Mesenchymal stem cell (in vitro differentiated cells and primary cell): ENCODE data around the gene SERPINA6.
"Not testable (repeated sequence)": the region's sequence is repeated elsewhere in the genome, so short reads cannot be mapped to it uniquely, and the experiment has no call there.

Experiments
- DNase-seq: peaks from one replicate; pipeline ENCODE4 v3.0.0-alpha.2; 2013
- H2AFZ ChIP-seq: one replicate; pipeline ENCODE4 v1.6.1; 2013; ENCODE audit warnings: low read depth, mild to moderate bottlenecking, control low read depth, inconsistent platforms, low read length, moderate library complexity
- H2AK5ac ChIP-seq: 2 replicates; pipeline ENCODE4 v1.6.1; 2013; ENCODE audit warnings: low read length, moderate library complexity, mild to moderate bottlenecking, inconsistent platforms; ENCODE audit not compliant: severe bottlenecking
- H2BK120ac ChIP-seq: one replicate; pipeline ENCODE4 v1.6.1; 2013; ENCODE audit warnings: low read depth, mild to moderate bottlenecking, inconsistent platforms, low read length, moderate library complexity
- H2BK12ac ChIP-seq, 2 experiments: one replicate each; pipeline ENCODE4 v1.6.1; 2013; ENCODE audit warnings: inconsistent platforms in 2 of 2, low read length in 2 of 2, mild to moderate bottlenecking in 2 of 2, moderate library complexity in 2 of 2, control low read depth in 1 of 2
- H2BK15ac ChIP-seq: one replicate; pipeline ENCODE4 v1.6.1; 2013; ENCODE audit warnings: mild to moderate bottlenecking, low read depth, inconsistent platforms; ENCODE audit not compliant: poor library complexity, severe bottlenecking
- H2BK5ac ChIP-seq: 2 replicates; pipeline ENCODE4 v1.6.1; 2013; ENCODE audit warnings: low read depth, mild to moderate bottlenecking, low read length, control low read depth, inconsistent platforms; ENCODE audit not compliant: poor library complexity, severe bottlenecking
- H3K14ac ChIP-seq, 2 experiments: one replicate each; pipeline ENCODE4 v1.6.1; 2013; ENCODE audit warnings: inconsistent platforms in 2 of 2, low read length in 2 of 2, control low read depth in 1 of 2, mild to moderate bottlenecking in 1 of 2, moderate library complexity in 1 of 2
- H3K18ac ChIP-seq, 2 experiments: one replicate each; pipeline ENCODE4 v1.6.1; 2013; ENCODE audit warnings: inconsistent platforms in 2 of 2, low read length in 2 of 2, control low read depth in 1 of 2, low read depth in 1 of 2, mild to moderate bottlenecking in 1 of 2
- H3K23ac ChIP-seq, 2 experiments: one replicate each; pipeline ENCODE4 v1.6.1; 2013; ENCODE audit warnings: inconsistent platforms in 2 of 2, low read length in 2 of 2, mild to moderate bottlenecking in 2 of 2, moderate library complexity in 2 of 2, control low read depth in 1 of 2
- H3K27ac ChIP-seq: 2 replicates; pipeline ENCODE4 v1.5.1; 2013; ENCODE audit warnings: mild to moderate bottlenecking, moderate library complexity, low read length, control low read depth, inconsistent platforms; ENCODE audit not compliant: poor library complexity, severe bottlenecking
- H3K27me3 ChIP-seq, 2 experiments: 2 replicates each; pipeline versions ENCODE4 v1.6.1 to v1.7.0; 2013; ENCODE audit warnings: low read length in 2 of 2, mild to moderate bottlenecking in 2 of 2, moderate library complexity in 2 of 2, control low read depth in 1 of 2, inconsistent platforms in 1 of 2; ENCODE audit not compliant: control insufficient read depth in 1 of 2, insufficient read depth in 1 of 2
- H3K36me3 ChIP-seq, 2 experiments: 2 replicates each; pipeline versions ENCODE4 v1.6.1 to v1.7.0; 2013; ENCODE audit warnings: low read length in 2 of 2, control low read depth in 1 of 2, inconsistent platforms in 1 of 2, low read depth in 1 of 2, mild to moderate bottlenecking in 1 of 2; ENCODE audit not compliant: insufficient read depth in 2 of 2, control insufficient read depth in 1 of 2
- H3K4ac ChIP-seq, 2 experiments: one replicate each; pipeline ENCODE4 v1.6.1; 2013; ENCODE audit warnings: inconsistent platforms in 2 of 2, low read length in 2 of 2, mild to moderate bottlenecking in 2 of 2, moderate library complexity in 2 of 2, control low read depth in 1 of 2, low read depth in 1 of 2
- H3K4me1 ChIP-seq: 2 replicates; pipeline ENCODE4 v1.6.1; 2013; ENCODE audit warnings: low read depth, low read length, control low read depth; ENCODE audit not compliant: control insufficient read depth, insufficient read depth
- H3K4me2 ChIP-seq: 2 replicates; pipeline ENCODE4 v1.6.1; 2013; ENCODE audit warnings: low read length, mild to moderate bottlenecking, inconsistent platforms; ENCODE audit not compliant: poor library complexity, severe bottlenecking
- H3K4me3 ChIP-seq, 2 experiments: 2 replicates each; pipeline versions ENCODE4 v1.5.1 to v1.7.0; 2013; ENCODE audit warnings: low read length in 2 of 2, mild to moderate bottlenecking in 2 of 2, control low read depth in 1 of 2, low read depth in 1 of 2; ENCODE audit not compliant: insufficient read depth in 1 of 2
- H3K79me1 ChIP-seq: replicated peaks from 2 replicates; pipeline ENCODE4 v1.6.1; 2013; ENCODE audit warnings: mild to moderate bottlenecking, control low read depth, low read length, inconsistent platforms; ENCODE audit not compliant: poor library complexity, severe bottlenecking
- H3K9ac ChIP-seq: 2 replicates; pipeline ENCODE4 v1.7.0; 2013; ENCODE audit warnings: mild to moderate bottlenecking, low read length, moderate library complexity
- H3K9me3 ChIP-seq: 2 replicates; pipeline ENCODE4 v1.7.0; 2013; ENCODE audit warnings: mild to moderate bottlenecking, low read length; ENCODE audit not compliant: control insufficient read depth
- H4K8ac ChIP-seq: one replicate; pipeline ENCODE4 v1.6.1; 2013; ENCODE audit warnings: inconsistent platforms, mild to moderate bottlenecking, low read length, moderate library complexity
- H4K91ac ChIP-seq: one replicate; pipeline ENCODE4 v1.6.1; 2013; ENCODE audit warnings: mild to moderate bottlenecking, low read length, inconsistent platforms
- WGBS: methylation state at CpG from one replicate; pipeline ENCODE4 v1.1.7; 2013; ENCODE audit warnings: mixed read lengths; 5-methylcytosine and 5-hydroxymethylcytosine counted together

Gene SERPINA6

DNA sequence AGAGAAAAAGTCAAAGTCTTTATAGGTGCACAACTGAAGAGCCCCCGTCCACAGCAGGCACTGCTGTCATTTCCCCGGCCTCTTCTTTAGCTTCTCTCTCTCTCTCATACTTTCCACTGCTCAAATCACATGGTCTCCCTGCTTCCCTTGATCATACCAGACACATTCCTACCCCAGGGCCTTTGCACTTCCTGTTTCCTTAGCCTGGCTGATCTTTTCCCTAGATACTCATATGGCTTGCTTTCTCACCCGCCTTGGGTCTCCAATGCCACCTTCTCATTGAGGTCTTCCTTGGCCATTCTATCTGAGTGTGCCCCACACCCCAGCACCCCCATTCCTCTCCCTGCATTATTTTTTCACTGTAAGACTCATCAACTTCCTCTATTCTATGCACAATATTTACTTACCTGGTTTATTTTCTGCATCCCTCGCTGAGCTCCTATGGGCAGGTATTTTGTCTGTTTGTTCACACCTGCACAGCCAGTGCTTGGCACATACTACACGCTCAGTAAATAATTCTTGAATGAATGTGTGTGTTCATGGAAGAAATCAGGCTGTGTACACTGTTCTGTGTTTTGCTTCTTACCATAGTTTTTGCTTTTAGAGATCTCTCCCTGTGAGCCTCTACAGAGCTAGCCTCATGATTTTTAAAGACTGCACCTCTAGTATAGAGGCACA is 33.4 kb upstream of the SERPINA6 start:
- Histone ChIP-seq H2BK5ac (peak overlapping the region; percentile 38), H3K79me1 (no peaks in the 10 kb centered on the region), H3K9ac (no peak overlapping the region), H3K4me2 (no peak overlapping the region), H3K4me1 (peaks cover 4% of the 10 kb centered on the region), H4K8ac (no peak overlapping the region), H3K27me3 (no peaks in the 10 kb centered on the region), H3K14ac (no peak overlapping the region), H2AFZ (no peak overlapping the region), H2BK120ac (no peak overlapping the region), H4K91ac (no peak overlapping the region), H3K9me3 (no peaks in the 10 kb centered on the region), H2AK5ac (no peak overlapping the region), H2BK12ac (no peak overlapping the region), H3K36me3 (no peaks in the 10 kb centered on the region), H3K23ac (no peak overlapping the region), H3K4ac (no peak overlapping the region), H3K4me3 (no peak overlapping the region), H3K18ac (no peak overlapping the region), H3K27ac (no peak overlapping the region), H2BK15ac (no peak overlapping the region)
- DNase-seq = no peak
- WGBS = 82% methylated on average over 5 of the region's 5 CpGs

DNA sequence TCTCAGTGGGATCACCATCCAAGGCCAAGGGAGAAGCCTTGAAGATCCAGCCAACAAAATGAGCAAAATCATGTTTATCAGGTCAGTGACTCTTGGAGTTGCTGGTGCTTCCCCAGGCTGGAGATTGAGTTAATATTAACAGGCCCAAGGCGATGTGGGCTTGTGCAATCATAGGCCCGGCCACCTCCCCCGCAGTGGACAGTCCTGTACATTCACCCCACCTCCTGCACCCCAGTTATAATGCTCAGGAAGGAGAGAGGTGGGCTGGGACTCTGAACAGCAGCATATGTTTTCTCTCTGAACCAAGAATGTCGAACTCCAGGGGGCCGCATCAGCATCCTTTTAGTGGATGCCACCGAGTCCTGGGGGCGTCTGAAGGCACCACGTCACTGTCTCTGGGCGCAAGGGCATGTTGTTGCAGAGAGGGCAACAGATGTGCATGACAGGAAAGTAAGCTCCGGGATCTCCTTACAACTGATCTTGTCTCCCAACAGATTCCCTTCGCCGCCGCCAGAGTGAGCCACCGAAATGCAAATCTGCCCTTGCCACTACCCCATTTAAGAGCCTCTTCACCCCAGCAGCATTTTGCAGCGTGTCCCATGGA is 32.2 kb upstream of the SERPINA6 start:
- WGBS = 40% methylated on average over 10 of the region's 15 CpGs
- Histone ChIP-seq H4K91ac (no peak overlapping the region), H2BK12ac (no peak overlapping the region), H3K23ac (no peak overlapping the region), H3K4me1 (peaks cover 4% of the 10 kb centered on the region), H3K36me3 (no peaks in the 10 kb centered on the region), H3K4ac (no peak overlapping the region), H3K9me3 (no peaks in the 10 kb centered on the region), H3K4me2 (peak overlapping the region; percentile 18), H2BK15ac (no peak overlapping the region), H3K9ac (no peak overlapping the region), H2AK5ac (no peak overlapping the region), H4K8ac (no peak overlapping the region), H3K18ac (no peak overlapping the region), H2BK120ac (no peak overlapping the region), H3K27me3 (no peaks in the 10 kb centered on the region), H2BK5ac (no peak overlapping the region), H3K14ac (no peak overlapping the region), H3K79me1 (no peaks in the 10 kb centered on the region), H2AFZ (no peak overlapping the region), H3K4me3 (no peak overlapping the region), H3K27ac (peak overlapping the region; percentile 61)
- no peak for DNase-seq

DNA sequence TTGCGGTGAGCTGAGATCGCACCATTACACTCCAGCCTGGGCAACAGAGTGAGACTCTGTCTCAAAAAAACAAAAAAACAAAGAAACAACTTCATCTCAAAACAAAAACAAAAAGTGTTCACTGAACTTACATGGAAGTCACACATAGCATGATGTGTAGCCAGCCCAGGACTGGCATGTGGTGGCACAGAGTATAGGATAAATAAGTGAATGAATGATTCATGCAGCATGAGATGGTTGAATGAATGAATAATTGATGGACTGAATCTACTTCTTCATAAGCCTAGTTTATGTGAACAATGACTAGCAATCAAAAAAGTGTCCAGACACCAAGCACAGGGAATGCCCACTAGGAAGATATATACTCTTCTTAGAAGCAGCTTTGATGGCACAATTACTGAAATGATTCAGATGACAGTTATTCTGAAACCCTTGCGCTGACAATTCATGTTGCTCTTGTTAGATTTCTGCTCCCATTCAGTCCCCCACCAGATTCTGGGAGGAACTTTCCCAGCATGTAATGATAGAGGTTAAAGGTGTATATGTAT is 31.6 kb upstream of the SERPINA6 start:
- H3K4me3 ChIP-seq = no peak overlapping the region
- H3K4me2 ChIP-seq = no peak overlapping the region
- H3K9me3 ChIP-seq = no peaks in the 10 kb centered on the region
- H3K27me3 ChIP-seq = no peaks in the 10 kb centered on the region
- no peak overlapping the region for H2BK12ac ChIP-seq
- WGBS = 100% methylated on average over 2 of the region's 3 CpGs
- H3K4me1 ChIP-seq = peaks cover 4% of the 10 kb centered on the region
- no peak overlapping the region for H2BK15ac ChIP-seq
- no peak for DNase-seq
- H2BK5ac ChIP-seq = no peak overlapping the region
- H3K9ac ChIP-seq = no peak overlapping the region
- no peak overlapping the region for H3K23ac ChIP-seq
- H3K14ac ChIP-seq = no peak overlapping the region
- H3K4ac ChIP-seq = no peak overlapping the region
- H3K36me3 ChIP-seq = no peaks in the 10 kb centered on the region
- H4K8ac ChIP-seq = no peak overlapping the region
- no peak overlapping the region for H4K91ac ChIP-seq
- no peak overlapping the region for H3K18ac ChIP-seq
- no peak overlapping the region for H2AK5ac ChIP-seq
- no peak overlapping the region for H2BK120ac ChIP-seq
- H2AFZ ChIP-seq = no peak overlapping the region
- H3K79me1 ChIP-seq = no peaks in the 10 kb centered on the region
- H3K27ac ChIP-seq = peak overlapping the region; percentile 61

DNA sequence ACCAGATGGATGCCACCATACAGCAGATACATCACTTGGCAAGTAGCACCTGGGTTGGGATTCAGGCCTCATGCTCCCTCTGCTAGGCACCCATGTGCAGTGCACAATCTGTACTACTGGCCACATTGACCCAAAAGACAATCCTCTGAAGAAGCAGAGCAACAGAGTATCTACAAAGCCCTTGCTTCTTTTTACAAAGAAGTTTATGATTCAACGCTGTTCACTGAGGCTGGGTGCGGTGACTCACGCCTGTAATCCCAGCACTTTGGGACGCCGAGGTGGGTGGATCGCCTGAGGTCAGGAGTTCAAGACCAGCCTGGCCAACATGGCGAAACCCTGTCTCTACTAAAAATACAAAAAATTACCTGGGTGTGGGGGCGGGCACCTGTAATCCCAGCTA is 31.1 kb upstream of the SERPINA6 start:
- not testable (repeated sequence) for H3K79me1 ChIP-seq, H2BK12ac ChIP-seq, H4K91ac ChIP-seq, H3K9me3 ChIP-seq, H3K36me3 ChIP-seq, H3K14ac ChIP-seq, H2AFZ ChIP-seq, DNase-seq, H2BK120ac ChIP-seq, H3K4ac ChIP-seq, H3K9ac ChIP-seq, H2AK5ac ChIP-seq, H4K8ac ChIP-seq, H3K27ac ChIP-seq, H2BK15ac ChIP-seq, H3K27me3 ChIP-seq, H3K4me2 ChIP-seq, H3K23ac ChIP-seq, H3K4me3 ChIP-seq, H3K18ac ChIP-seq, H3K4me1 ChIP-seq, H2BK5ac ChIP-seq
- 89% methylated on average over 7 of the region's 8 CpGs for WGBS
